B cell (primary cell): Measurements from ENCODE around the gene KIF11. TPM values are rescaled to one million over a fixed set of nuclear protein-coding genes. Genes with fewer than 3 reads are reported as not detected.

ENCODE experiments used
- ATAC-seq: fragments of 200-7000 bp; cut with Tn5 transposase; one replicate; pipeline ENCODE4 v1.10.0; 2021; ENCODE audit warnings: low read depth, mild to moderate bottlenecking, moderate number of reproducible peaks, moderate library complexity
- CTCF ChIA-PET: fragments of 350-600 bp; sonication (Branson Sonifier 250); formaldehyde crosslinking; loops from one replicate; lab custom pipeline; 2021; ENCODE audit warnings: antibody characterized with exemption, inconsistent platforms; lab: Charles Lee
- POLR2A ChIA-PET: fragments of 350-600 bp; sonication (Branson Sonifier 250); formaldehyde crosslinking; loops from one replicate; lab custom pipeline; 2021; ENCODE audit warnings: antibody characterized with exemption; lab: Charles Lee
- DNase-seq: peaks from one replicate; pipeline ENCODE4 v3.0.0; 2013
- H2AFZ ChIP-seq: 2 replicates; pipeline ENCODE4 v1.6.1; 2012; ENCODE audit warnings: mild to moderate bottlenecking, low read depth, low read length; ENCODE audit not compliant: insufficient read depth, poor library complexity, severe bottlenecking
- H3K27ac ChIP-seq, 2 donors: 1 replicate in 1 of 2; 2 replicates in 1 of 2; pipeline ENCODE4 v1.5.1; 2012 to 2013; ENCODE audit warnings: low read length in 2 of 2, mild to moderate bottlenecking in 2 of 2, moderate library complexity in 1 of 2
- H3K27me3 ChIP-seq, 4 experiments: fragments of 200-600 bp in 1 of 4; sonication (generic) in 1 of 4; replicated peaks in 1 of 4; 1 replicate in 2 of 4; 2 replicates in 2 of 4; pipeline versions ENCODE4 v1.6.1 to v1.7.0; 2013 to 2016; ENCODE audit warnings: low read length in 3 of 4, mild to moderate bottlenecking in 2 of 4, mixed read lengths in 1 of 4, moderate library complexity in 1 of 4; ENCODE audit not compliant: insufficient read depth in 4 of 4, control insufficient read depth in 3 of 4; ENCODE audit errors: control extremely low read depth in 1 of 4
- H3K36me3 ChIP-seq, 2 experiments: replicated peaks in 1 of 2; 1 replicate in 1 of 2; 2 replicates in 1 of 2; pipeline versions ENCODE4 v1.6.1 to v1.7.1; 2013; ENCODE audit warnings: low read length in 1 of 2; ENCODE audit not compliant: insufficient read depth in 2 of 2, control insufficient read depth in 1 of 2; ENCODE audit errors: control extremely low read depth in 1 of 2, extremely low read depth in 1 of 2
- H3K4me1 ChIP-seq, 2 donors: fragments of 200-600 bp in 1 of 2; sonication (generic) in 1 of 2; 1 replicate in 1 of 2; 2 replicates in 1 of 2; pipeline versions ENCODE4 v1.5.1 to v1.6.1; 2013 to 2017; ENCODE audit warnings: low read length in 2 of 2; ENCODE audit not compliant: control insufficient read depth in 2 of 2, insufficient read depth in 2 of 2
- H3K4me2 ChIP-seq: replicated peaks from 2 replicates; pipeline ENCODE3; 2012; ENCODE audit warnings: mild to moderate bottlenecking, low read depth, low read length; ENCODE audit not compliant: poor library complexity, severe bottlenecking
- H3K4me3 ChIP-seq, 5 experiments: fragments of 200-600 bp in 1 of 5; sonication (generic) in 1 of 5; 1 replicate in 3 of 5; 2 replicates in 2 of 5; pipeline versions ENCODE4 v1.5.1 to v1.7.0; 2011 to 2016; ENCODE audit warnings: low read length in 4 of 5, mild to moderate bottlenecking in 4 of 5, low read depth in 2 of 5, control low read depth in 1 of 5, moderate library complexity in 1 of 5; ENCODE audit not compliant: insufficient read depth in 1 of 5; ENCODE audit errors: control extremely low read depth in 1 of 5, extremely low read depth in 1 of 5
- H3K79me2 ChIP-seq: fragments of 200-600 bp; sonication (generic); one replicate; pipeline ENCODE4 v1.6.0; 2016; ENCODE audit warnings: low read length; ENCODE audit not compliant: control insufficient read depth, insufficient read depth
- H3K9ac ChIP-seq: fragments of 200-600 bp; sonication (generic); 2 replicates; pipeline ENCODE4 v1.6.1; 2017; ENCODE audit warnings: mild to moderate bottlenecking, low read length, moderate library complexity
- H3K9me3 ChIP-seq, 3 donors: one replicate each; pipeline versions ENCODE4 v1.6.1 to v1.7.1; 2013; ENCODE audit warnings: low read length in 2 of 3; ENCODE audit not compliant: control insufficient read depth in 2 of 3, insufficient read depth in 1 of 3; ENCODE audit errors: control extremely low read depth in 1 of 3
- H4K20me1 ChIP-seq: 2 replicates; pipeline ENCODE4 v1.6.0; 2012; ENCODE audit warnings: mild to moderate bottlenecking, low read length; ENCODE audit not compliant: insufficient read depth, control insufficient read depth, poor library complexity, severe bottlenecking
- H3K27ac Mint-ChIP-seq: one replicate; pipeline ENCODE4 v1.8.0; 2021; ENCODE audit warnings: mixed read lengths
- H3K27me3 Mint-ChIP-seq: one replicate; pipeline ENCODE4 v1.8.0; 2021; ENCODE audit warnings: mixed read lengths
- H3K4me1 Mint-ChIP-seq: one replicate; pipeline ENCODE4 v1.8.0; 2021; ENCODE audit warnings: mixed read lengths
- H3K4me3 Mint-ChIP-seq: one replicate; pipeline ENCODE4 v1.8.0; 2021; ENCODE audit warnings: mixed read lengths
- H3K9me3 Mint-ChIP-seq: one replicate; pipeline ENCODE4 v1.8.0; 2022; ENCODE audit warnings: mixed read lengths; ENCODE audit not compliant: insufficient read depth
- EZH2 ChIP-seq: IDR thresholded peaks from 2 replicates; pipeline ENCODE4 v1.6.1; 2012; ENCODE audit warnings: borderline replicate concordance, low read depth, mild to moderate bottlenecking, moderate library complexity, low read length; ENCODE audit not compliant: insufficient read depth, poor library complexity, severe bottlenecking
- whole genome bisulfite sequencing: methylation state at CpG from one replicate; pipeline ENCODE4 v1.1.5; 2013; ENCODE audit warnings: missing lambda C conversion rate; ENCODE audit not compliant: insufficient coverage; 5-methylcytosine and 5-hydroxymethylcytosine counted together
- intact Hi-C: fragments of 100-400 bp; cut with micrococcal nuclease; formaldehyde crosslinking; loops from one replicate; pipeline ENCODE4 v1.10.0; 2022
- polyA plus RNA-seq: library from polyadenylated mRNA; depleted of rRNA; stranded (reverse); fragments of >200 nt; gene quantifications from 2 replicates; pipeline ENCODE4 v1.2.3, GENCODE V29; 2012
- total RNA-seq, 2 donors: library from RNA; stranded (reverse); fragments of 120-200 nt in 1 of 2; gene quantifications; 1 replicate in 1 of 2; 2 replicates in 1 of 2; pipeline versions ENCODE4 v1.2.3 to v1.2.4, GENCODE V29; 2013 to 2022
- TF ChIP-seq, protein P1 (sequence below): fragments of 200-600 bp; IDR thresholded peaks from one replicate; pipeline ENCODE4 v1.8.0; 2022; ENCODE audit warnings: antibody characterized with exemption, mild to moderate bottlenecking

Gene KIF11
- total and polyA plus RNA-seq, 2 donors (not counting 1 experiment from before 2014, with no cell fraction given): 0.64 to 1.8 TPM

DNA sequence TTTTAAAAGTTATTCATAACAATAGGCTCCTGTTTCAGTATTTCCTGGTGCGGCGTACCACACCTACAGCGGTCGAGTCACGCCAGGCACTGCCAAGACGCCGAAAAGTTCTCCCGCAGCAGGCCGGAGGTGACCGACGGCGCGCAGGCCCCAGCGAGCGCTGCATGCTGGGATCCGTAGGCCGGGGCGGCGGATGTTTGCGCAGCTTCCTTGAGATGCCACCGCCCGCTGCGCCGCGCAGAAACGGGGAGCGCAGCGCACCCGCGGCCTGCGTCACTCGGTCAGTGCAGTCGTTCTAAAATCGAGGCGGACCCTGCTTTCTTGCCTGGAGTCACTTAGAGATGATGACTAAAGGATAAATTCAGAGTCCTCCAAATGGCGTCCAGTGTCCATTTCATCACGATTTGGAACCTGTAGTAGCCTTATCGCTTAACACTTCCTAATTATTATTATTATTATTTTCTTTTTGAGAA is 1.3 kb upstream of the KIF11 start:
- Mint-ChIP-seq H3K27me3 (no peaks in the 10 kb centered on the region), H3K27ac (peak overlapping the region; percentile 99), H3K9me3 (no peaks in the 10 kb centered on the region), H3K4me1 (peaks cover 40% of the 10 kb centered on the region), H3K4me3 (peak overlapping the region; percentile 99)
- Histone ChIP-seq H3K9ac (peak overlapping the region; percentile 88), H3K27ac (peak overlapping the region; percentile 82 to 92), H3K4me1 (peaks cover 9 to 22% of the 10 kb centered on the region in 2 donors), H4K20me1 (no peaks in the 10 kb centered on the region), H3K36me3 (no peaks in the 10 kb centered on the region), H3K79me2 (peaks cover 17% of the 10 kb centered on the region), H3K9me3 (no peaks in the 10 kb centered on the region), H3K4me2 (peak overlapping the region; percentile 93), H3K4me3 (peak overlapping the region; percentile 55 to 94 (median 80)), H2AFZ (peak overlapping the region; percentile 93), H3K27me3 (no peaks in the 10 kb centered on the region)
- ChIA-PET POLR2A (interaction anchor here (0.7 to 3.0 kb wide), 6 partner anchors 15 to 682 kb away, joined by 3 to 38 read pairs (median 10); partner anchors contain the start of genes CPEB3, EXOC6, HHEX and IDE), CTCF (interaction anchor here (0.6 to 3.5 kb wide), 11 partner anchors 15 to 293 kb away, joined by 3 to 40 read pairs (median 9); partner anchors contain the start of genes EXOC6 and IDE)
- TF ChIP-seq, protein P1, sequence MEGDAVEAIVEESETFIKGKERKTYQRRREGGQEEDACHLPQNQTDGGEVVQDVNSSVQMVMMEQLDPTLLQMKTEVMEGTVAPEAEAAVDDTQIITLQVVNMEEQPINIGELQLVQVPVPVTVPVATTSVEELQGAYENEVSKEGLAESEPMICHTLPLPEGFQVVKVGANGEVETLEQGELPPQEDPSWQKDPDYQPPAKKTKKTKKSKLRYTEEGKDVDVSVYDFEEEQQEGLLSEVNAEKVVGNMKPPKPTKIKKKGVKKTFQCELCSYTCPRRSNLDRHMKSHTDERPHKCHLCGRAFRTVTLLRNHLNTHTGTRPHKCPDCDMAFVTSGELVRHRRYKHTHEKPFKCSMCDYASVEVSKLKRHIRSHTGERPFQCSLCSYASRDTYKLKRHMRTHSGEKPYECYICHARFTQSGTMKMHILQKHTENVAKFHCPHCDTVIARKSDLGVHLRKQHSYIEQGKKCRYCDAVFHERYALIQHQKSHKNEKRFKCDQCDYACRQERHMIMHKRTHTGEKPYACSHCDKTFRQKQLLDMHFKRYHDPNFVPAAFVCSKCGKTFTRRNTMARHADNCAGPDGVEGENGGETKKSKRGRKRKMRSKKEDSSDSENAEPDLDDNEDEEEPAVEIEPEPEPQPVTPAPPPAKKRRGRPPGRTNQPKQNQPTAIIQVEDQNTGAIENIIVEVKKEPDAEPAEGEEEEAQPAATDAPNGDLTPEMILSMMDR: no peak
- TF ChIP-seq EZH2: no peak
- ATAC-seq: peak; percentile 81
- intact Hi-C loops: loop anchor here (1.0 to 5.0 kb wide), 7 partner anchors 17 to 1111 kb away; partner anchors contain the start of genes EXOC6, FRA10AC1, IDE and TNKS2
- DNase-seq: peak; percentile 95
- WGBS: 0% methylated on average over 35 of the region's 38 CpGs
